Erythroblast (primary cell): ENCODE data around the gene GJA4.

Source experiments
- DNase-seq, 2 experiments: peaks; one replicate each; lab custom pipeline; 2025; lab: John Stamatoyannopoulos, UW
- GATA1 ChIP-seq: IDR thresholded peaks from 2 replicates; pipeline ENCODE4 v1.6.1; 2011; ENCODE audit warnings: low read depth, mild to moderate bottlenecking, control low read depth, low read length, moderate library complexity
- POLR2A ChIP-seq: IDR thresholded peaks from 2 replicates; pipeline ENCODE4 v1.6.1; 2011; ENCODE audit warnings: mild to moderate bottlenecking, low read length

GJA4 gene

DNA sequence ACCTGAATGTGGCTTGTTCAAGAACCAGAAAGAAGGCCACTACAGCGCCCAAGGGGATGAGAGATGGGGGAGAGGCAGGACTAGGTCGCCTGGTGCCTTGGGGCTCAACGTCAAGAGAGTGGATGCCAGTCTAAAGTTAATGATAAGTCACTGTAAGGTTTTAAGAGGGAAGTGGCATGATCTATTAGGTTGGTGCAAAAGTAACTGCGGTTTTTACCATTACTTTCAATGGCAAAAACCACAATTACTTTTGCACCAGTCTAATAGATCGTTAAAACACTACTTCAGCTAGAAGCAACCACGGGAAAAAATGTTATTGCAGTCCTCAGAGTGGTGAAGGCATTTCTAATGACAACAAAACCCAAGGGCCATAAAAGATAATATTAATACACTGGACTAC is 14.4 kb upstream of the GJA4 start:
- no peak for TF ChIP-seq POLR2A
- no peak for DNase-seq

DNA sequence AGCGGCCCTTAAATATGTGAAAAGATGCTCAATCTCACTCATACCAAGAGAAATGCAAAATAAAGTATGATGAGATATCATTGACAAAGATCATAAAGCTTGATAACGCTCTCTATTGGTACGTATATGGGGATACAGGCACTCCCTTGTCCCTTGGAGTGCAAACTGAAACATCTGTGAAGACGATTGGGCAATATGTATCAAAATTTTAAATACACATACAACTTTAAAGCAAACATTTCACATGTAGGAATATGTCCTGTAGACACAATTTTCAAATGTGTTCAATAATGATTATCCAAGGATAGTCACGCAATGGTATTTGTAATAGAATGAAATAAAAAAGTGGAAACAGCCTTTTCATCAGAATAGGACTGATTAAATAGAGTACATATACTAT is 13.8 kb upstream of the GJA4 start:
- TF ChIP-seq POLR2A (no peak), GATA1 (no peak)
- no peak for DNase-seq

DNA sequence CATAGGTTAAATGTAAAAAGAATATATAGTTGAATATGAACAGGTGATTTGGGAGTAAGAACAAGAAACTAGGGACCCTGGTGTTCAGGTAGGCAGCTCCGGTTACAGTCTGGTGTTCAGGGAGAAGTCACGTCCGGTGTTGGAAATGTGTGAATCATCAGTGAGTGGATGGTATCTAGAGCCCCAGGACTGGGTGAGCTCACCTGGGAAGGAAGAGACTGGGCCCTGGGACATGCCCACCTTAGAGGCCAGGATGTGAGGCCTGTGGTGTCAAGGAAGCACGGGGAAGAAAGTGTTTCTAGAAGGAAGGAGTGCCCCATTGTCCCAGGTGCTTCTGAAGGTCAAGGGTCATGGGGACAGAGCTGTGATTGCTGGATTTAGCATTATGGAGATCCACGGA is 13.3 kb upstream of the GJA4 start:
- TF ChIP-seq GATA1 (no peak), POLR2A (no peak)
- no peak for DNase-seq

DNA sequence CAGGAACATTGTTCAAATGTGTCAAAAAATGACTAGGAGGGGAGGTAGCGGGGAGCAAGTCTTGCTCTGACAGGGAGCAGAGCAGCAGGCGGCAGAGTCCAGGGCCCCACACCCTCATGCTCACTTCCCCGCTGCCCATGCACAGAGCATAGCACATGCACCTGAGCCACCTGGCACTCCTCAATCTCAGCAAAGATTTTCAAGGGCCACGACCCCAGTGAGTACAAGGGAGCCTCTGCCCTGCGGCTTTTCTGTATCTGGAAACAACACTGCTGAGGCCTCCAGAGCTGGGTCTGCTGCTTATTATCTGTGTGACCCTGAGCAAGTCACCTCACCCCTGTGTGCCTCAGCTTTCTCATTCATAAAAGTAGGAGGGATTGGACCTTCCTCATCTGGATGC is 12.8 kb upstream of the GJA4 start:
- no peak for TF ChIP-seq GATA1
- TF ChIP-seq POLR2A = no peak
- DNase-seq = no peak

DNA sequence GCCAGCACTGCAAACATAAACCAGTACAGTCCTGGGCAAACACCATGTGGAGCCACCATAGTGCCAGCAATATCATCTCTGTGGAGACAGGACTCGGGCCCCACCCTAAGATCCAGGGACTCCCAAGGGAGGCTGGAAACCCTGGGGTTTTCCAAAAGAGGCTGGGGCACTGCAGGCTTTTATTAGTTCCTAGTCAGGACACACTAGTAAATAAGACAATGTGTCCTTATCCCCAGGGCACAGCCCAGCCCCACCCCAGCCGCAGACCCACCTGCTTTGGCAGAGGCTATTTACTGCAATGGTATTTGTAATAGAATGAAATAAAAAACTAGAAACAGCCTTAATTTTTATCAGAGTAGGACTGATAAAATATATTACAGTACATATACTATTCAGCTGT is 12.3 kb upstream of the GJA4 start:
- DNase-seq = no peak
- TF ChIP-seq GATA1 = no peak

DNA sequence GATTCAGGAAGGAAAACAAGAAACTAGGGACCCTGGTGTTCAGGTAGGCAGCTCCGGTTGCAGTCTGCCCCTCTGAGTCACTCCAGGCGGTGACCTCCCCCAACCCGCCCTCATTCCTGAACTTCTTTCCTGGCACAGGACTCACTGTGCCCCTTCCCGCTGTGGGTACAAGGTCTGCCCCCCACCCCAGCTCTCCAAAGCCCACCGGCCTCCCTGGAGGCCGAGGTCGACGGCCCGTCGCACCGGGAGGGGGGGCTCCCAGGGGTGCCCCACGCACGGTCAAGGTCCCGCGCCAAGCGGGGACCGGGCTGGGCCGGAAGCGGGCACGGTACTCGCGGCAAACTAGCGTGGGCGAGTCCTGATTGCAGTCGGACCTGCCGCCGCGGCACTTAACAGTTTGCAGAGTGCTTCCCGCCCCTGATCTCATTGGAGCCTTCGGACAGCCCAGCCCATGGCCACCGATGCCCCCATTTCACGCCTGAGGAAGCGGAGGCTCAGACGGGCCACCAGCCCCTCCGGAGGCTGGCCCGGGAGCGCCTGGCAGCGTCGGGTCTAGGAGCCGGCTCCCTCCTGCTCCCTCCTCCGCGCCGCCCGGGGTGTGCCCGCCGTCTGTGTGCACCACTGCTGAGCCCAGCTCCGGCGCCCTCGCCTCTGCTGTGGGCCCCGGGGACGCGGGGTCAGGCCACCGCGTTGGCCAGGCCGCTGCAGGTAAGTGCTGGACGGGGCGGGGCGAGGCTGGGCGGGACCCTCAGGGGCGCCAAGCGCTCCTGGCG is 11.5 kb upstream of the GJA4 start, which contains the start of gene GJB3:
Gene GJB3 (plus strand): TSS at position 144 of the 773 bp plus-strand sequence. CDS start 3,549 bp downstream, outside the sequence.
- no peak for DNase-seq
- TF ChIP-seq POLR2A (no peak), GATA1 (no peak)

DNA sequence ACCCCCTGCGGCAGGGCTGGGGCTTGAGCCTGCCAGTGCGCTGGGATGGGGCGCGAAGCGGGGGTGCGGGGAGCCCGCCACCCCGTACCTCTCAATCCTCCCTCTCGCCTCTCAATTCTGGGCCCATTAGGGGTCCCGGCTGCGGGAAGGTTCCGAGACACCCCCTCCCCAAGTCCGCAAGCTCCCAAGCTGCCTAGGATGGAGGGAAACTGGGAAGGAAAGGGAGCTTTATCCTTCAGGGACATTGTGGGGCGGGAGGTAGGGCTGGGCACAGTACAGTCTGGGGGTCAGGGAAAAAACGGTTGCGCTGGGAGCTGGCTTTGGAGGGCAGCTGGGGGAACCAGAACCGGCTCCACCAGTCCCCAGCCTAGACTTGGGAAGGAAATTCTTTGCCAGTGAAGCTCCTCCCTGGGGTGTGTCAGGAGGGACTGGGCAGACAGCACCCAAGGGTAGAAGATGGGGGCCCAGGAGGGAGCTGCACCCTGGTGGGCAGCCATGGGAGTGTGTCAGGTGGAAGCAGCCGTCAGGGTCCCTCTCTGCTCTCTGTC is 10.9 kb upstream of the GJA4 start:
- no peak for DNase-seq
- TF ChIP-seq POLR2A = no peak
- TF ChIP-seq GATA1 = no peak

DNA sequence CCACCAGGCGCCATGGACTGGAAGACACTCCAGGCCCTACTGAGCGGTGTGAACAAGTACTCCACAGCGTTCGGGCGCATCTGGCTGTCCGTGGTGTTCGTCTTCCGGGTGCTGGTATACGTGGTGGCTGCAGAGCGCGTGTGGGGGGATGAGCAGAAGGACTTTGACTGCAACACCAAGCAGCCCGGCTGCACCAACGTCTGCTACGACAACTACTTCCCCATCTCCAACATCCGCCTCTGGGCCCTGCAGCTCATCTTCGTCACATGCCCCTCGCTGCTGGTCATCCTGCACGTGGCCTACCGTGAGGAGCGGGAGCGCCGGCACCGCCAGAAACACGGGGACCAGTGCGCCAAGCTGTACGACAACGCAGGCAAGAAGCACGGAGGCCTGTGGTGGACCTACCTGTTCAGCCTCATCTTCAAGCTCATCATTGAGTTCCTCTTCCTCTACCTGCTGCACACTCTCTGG is 8.0 kb upstream of the GJA4 start:
- DNase-seq = no peak
- TF ChIP-seq POLR2A = no peak
- TF ChIP-seq GATA1 = no peak

DNA sequence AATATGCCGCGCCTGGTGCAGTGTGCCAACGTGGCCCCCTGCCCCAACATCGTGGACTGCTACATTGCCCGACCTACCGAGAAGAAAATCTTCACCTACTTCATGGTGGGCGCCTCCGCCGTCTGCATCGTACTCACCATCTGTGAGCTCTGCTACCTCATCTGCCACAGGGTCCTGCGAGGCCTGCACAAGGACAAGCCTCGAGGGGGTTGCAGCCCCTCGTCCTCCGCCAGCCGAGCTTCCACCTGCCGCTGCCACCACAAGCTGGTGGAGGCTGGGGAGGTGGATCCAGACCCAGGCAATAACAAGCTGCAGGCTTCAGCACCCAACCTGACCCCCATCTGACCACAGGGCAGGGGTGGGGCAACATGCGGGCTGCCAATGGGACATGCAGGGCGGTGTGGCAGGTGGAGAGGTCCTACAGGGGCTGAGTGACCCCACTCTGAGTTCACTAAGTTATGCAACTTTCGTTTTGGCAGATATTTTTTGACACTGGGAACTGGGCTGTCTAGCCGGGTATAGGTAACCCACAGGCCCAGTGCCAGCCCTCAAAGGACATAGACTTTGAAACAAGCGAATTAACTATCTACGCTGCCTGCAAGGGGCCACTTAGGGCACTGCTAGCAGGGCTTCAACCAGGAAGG is 7.4 kb upstream of the GJA4 start:
- TF ChIP-seq GATA1 (no peak), POLR2A (no peak)
- no peak for DNase-seq

DNA sequence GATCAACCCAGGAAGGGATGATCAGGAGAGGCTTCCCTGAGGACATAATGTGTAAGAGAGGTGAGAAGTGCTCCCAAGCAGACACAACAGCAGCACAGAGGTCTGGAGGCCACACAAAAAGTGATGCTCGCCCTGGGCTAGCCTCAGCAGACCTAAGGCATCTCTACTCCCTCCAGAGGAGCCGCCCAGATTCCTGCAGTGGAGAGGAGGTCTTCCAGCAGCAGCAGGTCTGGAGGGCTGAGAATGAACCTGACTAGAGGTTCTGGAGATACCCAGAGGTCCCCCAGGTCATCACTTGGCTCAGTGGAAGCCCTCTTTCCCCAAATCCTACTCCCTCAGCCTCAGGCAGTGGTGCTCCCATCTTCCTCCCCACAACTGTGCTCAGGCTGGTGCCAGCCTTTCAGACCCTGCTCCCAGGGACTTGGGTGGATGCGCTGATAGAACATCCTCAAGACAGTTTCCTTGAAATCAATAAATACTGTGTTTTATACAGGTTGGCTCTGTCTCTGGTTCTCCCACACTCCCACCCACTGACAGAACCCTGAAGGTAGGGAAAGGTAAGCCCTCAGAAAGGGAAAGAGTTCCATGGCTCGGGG is 6.8 kb upstream of the GJA4 start:
- no peak for DNase-seq
- TF ChIP-seq GATA1 (no peak), POLR2A (no peak)

DNA sequence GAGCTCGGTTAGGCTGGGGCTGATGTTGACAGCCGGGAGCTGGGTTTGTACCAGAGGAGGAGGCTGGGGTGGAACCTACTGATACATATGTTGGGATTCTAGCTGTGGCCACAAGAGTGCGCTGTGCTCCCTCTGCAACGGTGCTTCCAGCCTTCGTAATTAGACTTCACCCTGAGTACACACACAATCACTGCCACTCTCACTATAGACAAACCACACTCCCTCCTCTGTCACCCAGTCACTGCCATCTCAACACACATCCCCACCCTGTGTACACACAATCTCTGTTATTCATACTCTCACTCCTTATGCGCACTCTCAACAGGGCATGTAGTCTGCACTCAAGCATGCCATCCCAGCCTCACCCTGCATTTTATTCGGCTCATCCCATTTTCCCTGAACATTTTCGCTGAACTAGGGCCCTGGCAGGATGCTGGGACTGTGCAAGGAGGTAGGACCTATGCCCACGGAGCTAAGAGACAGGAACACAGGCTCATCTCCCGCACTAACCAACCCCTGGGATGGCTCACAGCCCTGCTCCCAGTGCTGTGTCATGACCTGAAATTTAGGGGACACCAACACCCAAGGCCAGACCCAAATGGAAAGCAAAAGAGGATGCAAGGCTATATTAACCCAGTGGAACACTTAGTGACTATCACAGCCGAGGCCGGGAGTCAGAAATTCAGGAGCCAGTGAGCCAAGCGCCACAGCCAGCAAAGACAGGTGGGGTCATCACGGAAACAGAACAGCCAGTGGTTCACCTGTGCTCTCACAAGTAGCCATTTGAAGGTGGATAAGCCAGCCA is 6.1 kb upstream of the GJA4 start:
- peak; percentile 65 to 80 for DNase-seq
- no peak for TF ChIP-seq GATA1
- TF ChIP-seq POLR2A = no peak

DNA sequence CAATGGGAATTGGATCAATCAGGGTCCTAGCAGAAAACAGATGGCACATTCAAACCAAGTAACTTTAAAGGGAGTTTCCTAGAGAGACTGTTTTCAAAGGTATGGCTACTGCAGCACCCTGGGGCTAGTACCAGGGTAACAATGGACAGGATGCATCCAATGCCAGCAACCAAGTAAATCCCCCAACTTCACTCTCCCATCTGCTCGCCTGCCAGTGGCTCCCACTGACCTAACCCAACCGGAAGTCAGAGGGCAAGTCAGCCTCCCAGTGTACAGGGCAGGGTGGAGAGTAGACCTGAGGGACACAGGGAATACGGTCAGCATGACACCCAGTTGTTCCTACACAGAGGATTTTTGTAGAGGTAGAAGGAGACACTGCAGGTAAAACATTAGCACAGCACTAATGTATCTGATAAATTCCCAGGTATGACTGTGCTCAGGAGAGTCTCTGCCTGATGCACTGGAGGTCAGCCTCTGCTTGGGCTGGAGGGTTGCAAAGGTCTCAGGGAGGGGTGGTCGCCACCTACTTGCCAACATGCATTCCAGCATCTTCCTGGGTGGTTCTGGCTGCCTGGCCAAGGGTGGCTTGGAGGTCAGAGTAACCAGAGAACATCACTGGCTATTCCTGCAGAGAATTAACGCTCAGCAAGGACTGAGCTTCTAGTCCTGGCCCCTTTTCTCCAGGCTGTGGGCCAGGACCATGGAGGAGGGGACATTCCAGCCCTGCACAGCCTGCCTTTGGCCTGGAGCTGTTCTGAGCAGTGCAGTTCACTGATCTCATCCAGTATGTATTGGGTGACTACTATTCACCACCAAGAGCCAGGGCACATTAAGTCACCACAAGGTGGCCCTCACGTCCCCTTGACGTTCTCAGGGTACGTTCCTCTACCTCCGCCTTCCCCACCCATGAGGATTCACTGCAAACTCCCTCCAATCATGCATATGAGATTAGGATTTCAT is 5.1 kb upstream of the GJA4 start:
- no peak for TF ChIP-seq GATA1
- no peak for TF ChIP-seq POLR2A
- peak; percentile 25 to 30 for DNase-seq
